Aorta (tissue), 5 donors: ENCODE data around the gene ATXN10. TPM values are rescaled to one million over a fixed set of nuclear protein-coding genes. Genes with fewer than 3 reads are reported as not detected.

Source experiments
- ATAC-seq: fragments of 200-7000 bp; cut with Tn5 transposase; one replicate; pipeline ENCODE4 v1.9.1; 2022; ENCODE audit warnings: moderate library complexity; ENCODE audit not compliant: low FRiP score
- DNase-seq, 2 donors: peaks; one replicate each; pipeline ENCODE4 v3.0.0-alpha.2; 2020
- H3K27ac ChIP-seq, 2 donors: one replicate each; pipeline ENCODE4 v1.5.1; 2013; ENCODE audit warnings: low read length in 2 of 2, mild to moderate bottlenecking in 2 of 2, moderate library complexity in 2 of 2, control low read depth in 1 of 2, inconsistent platforms in 1 of 2, low read depth in 1 of 2
- H3K27me3 ChIP-seq, 2 donors: one replicate each; pipeline ENCODE4 v1.6.1; 2013; ENCODE audit warnings: control low read depth in 1 of 2, low read length in 1 of 2, mild to moderate bottlenecking in 1 of 2, moderate library complexity in 1 of 2; ENCODE audit not compliant: insufficient read depth in 2 of 2, control insufficient read depth in 1 of 2
- H3K36me3 ChIP-seq, 2 donors: one replicate each; pipeline ENCODE4 v1.6.1; 2013; ENCODE audit warnings: control low read depth in 1 of 2, low read length in 1 of 2, mild to moderate bottlenecking in 1 of 2; ENCODE audit not compliant: insufficient read depth in 2 of 2, control insufficient read depth in 1 of 2
- H3K4me1 ChIP-seq, 2 donors: one replicate each; pipeline ENCODE4 v1.6.1; 2013; ENCODE audit warnings: low read length in 2 of 2, control low read depth in 1 of 2, mild to moderate bottlenecking in 1 of 2, moderate library complexity in 1 of 2; ENCODE audit not compliant: insufficient read depth in 2 of 2, control insufficient read depth in 1 of 2
- H3K4me3 ChIP-seq, 2 donors: one replicate each; pipeline ENCODE4 v1.5.1; 2013; ENCODE audit warnings: low read length in 2 of 2, control low read depth in 1 of 2, mild to moderate bottlenecking in 1 of 2
- H3K9me3 ChIP-seq: one replicate; pipeline ENCODE4 v1.6.1; 2013; ENCODE audit warnings: mild to moderate bottlenecking, low read length; ENCODE audit not compliant: control insufficient read depth
- WGBS, 2 donors: extraction: QIAGEN DNeasy Blood & Tissue Kit; methylation state at CpG; one replicate each; pipeline ENCODE4 v1.1.7; 2013; 5-methylcytosine and 5-hydroxymethylcytosine counted together
- intact Hi-C, 2 donors: fragments of 100-400 bp; cut with DNase I; formaldehyde crosslinking; loops; one replicate each; pipeline versions ENCODE4 v1.14.2 to v1.15.0; 2022
- polyA plus RNA-seq, 2 donors: library from polyadenylated mRNA; stranded (reverse); fragments of 200-250 nt; gene quantifications; one replicate each; pipeline ENCODE4 v1.2.3, GENCODE V29; 2013
- total RNA-seq, 2 donors: library from RNA; stranded (reverse); fragmentation: NEBNext Ultra II Directional; extraction: Animal tissue kit (Norgen Biotek cat#: 25700); gene quantifications; one replicate each; pipeline ENCODE4 v1.2.1, GENCODE V29; 2021
- donor health status: healthy with polysubstance abuse.
- donor health status: Bipolar disorder and iron deficiency.
- donor health status: DM: no; HTN: no; CAD: no.
- donor health status: DM: no; HTN: no; CAD: no.
- donor health status: DM: yes; HTN: yes; CAD: no.

Gene ATXN10
- total and polyA plus RNA-seq, 4 donors: 43.1 to 126 (median 80.8) TPM

DNA sequence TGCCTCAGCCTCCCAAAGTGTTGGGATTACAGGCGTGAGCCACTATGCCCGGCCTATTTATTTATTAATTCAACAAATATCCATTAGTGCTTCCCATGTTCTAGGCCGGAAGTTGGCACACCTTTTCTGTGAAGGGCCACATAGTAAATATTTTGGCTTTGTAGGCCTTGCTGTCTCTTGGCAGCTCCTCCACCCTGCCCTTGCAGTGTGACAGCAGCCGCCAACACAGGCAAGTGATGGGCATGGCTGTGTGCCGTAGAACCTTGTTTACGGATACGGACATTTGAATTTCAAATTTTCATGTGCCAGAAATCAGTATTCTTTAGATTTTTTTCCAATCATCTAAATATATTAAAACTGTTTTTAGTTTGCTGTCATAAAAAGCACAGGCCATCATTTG lies 165.9 kb downstream of the ATXN10 start:
- Histone ChIP-seq H3K4me3 (no peak overlapping the region), H3K4me1 (no peaks in the 10 kb centered on the region), H3K27me3 (no peaks in the 10 kb centered on the region), H3K9me3 (no peaks in the 10 kb centered on the region), H3K36me3 (peaks cover 0 to 1% of the 10 kb centered on the region in 2 donors), H3K27ac (no peak overlapping the region)
- DNase-seq (no peak), ATAC-seq (no peak)
- 93 to 94% methylated on average over 7 of the region's 7 CpGs for WGBS, 2 donors
- intact Hi-C loops: loop anchor here in 1 of 2 donors (10.0 kb wide), 1 partner anchor 193 kb away; no protein-coding TSS in a partner anchor

DNA sequence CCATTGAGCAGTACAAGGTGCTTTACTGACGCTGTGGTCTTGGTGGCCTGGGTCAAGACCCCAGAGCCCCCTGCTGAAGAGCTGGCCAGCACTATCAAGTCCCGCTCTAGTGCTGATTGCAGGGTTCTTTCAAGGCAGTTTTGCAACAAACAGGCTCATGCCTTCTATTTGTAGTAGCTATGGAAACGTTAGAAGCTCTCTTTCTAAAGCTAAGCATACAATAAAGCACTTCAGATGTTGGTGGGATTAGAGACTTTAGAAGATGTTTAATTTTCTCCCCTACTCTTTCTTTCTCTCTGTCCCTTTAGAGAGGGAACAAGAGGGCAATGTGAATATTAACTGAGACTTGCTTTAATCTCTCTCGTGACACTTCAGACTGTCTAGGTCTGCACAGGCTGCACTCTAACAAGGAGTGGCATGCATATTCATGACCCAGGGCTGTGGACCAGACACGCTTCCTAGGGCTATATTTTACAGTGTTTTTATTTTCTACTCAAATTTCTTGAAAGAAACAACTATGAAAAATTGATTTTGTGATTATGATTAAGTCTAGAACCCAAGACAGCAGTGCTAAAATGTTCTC lies 166.8 kb downstream of the ATXN10 start:
- H3K9me3 ChIP-seq: no peaks in the 10 kb centered on the region
- no peaks in the 10 kb centered on the region for H3K27me3 ChIP-seq
- no peaks in the 10 kb centered on the region for H3K4me1 ChIP-seq
- DNase-seq (no peak), ATAC-seq (no peak)
- intact Hi-C loops: loop anchor here in 1 of 2 donors (10.0 kb wide), 1 partner anchor 194 kb away; no protein-coding TSS in a partner anchor
- no peak overlapping the region for H3K4me3 ChIP-seq
- no peak overlapping the region for H3K27ac ChIP-seq
- 86 to 89% methylated on average over 5 of the region's 5 CpGs for WGBS, 2 donors
- H3K36me3 ChIP-seq: peaks cover 0 to 1% of the 10 kb centered on the region in 2 donors

- Histone ChIP-seq H3K27me3 (no peaks in the 10 kb centered on the region), H3K9me3 (no peaks in the 10 kb centered on the region), H3K4me1 (no peaks in the 10 kb centered on the region), H3K4me3 (no peak overlapping the region), H3K27ac (no peak overlapping the region), H3K36me3 (peaks cover 0 to 3% of the 10 kb centered on the region in 2 donors)
- intact Hi-C loops: no loop called here
- DNase-seq (no peak), ATAC-seq (no peak)
- 22 to 33% methylated on average over 8 of the region's 8 CpGs for WGBS, 2 donors
Measured at GRCh38 chr22:45840483-45840882, 168.8 kb downstream of the ATXN10 start.

DNA sequence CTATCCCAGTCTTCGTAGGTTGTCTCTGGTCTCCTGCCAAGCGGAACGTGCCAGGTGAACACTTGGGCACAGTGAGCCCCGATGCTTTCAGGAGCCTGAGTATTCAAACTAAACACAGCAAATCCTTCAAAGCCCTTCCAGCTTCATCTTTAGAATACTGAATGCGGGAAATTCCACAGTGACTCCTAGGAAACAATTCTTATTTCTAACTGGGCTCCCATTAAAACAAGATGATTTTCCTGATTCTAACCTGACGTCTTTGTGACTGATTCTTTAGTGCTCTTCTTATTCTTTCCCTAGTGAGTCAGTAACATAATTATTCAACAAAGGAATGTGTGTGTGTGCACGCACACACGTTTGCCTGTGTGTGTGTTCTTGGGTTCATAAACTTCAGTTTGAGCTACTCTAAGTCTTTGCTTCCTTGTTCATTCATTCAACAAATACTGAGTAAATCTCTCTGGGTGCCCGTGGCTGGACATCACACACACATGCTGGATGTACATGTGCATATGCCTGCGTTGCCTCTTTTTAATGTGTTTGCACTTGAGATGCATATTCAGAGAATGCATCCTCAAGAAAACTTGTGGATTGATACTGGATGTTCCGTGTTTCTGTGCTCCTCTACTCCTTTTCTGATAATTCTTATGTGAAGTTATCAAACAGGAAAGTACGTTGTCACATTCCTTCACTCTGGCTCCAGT lies 170.8 kb downstream of the ATXN10 start:
- no peaks in the 10 kb centered on the region for H3K27me3 ChIP-seq
- no peak overlapping the region for H3K27ac ChIP-seq
- ATAC-seq (no peak), DNase-seq (no peak)
- WGBS, 2 donors: 72 to 78% methylated on average over 12 of the region's 12 CpGs
- H3K36me3 ChIP-seq: peaks cover 0 to 3% of the 10 kb centered on the region in 2 donors
- no peaks in the 10 kb centered on the region for H3K4me1 ChIP-seq
- no peaks in the 10 kb centered on the region for H3K9me3 ChIP-seq
- no peak overlapping the region for H3K4me3 ChIP-seq
- intact Hi-C loops: no loop called here

- 76 to 78% methylated on average over 7 of the region's 7 CpGs for WGBS, 2 donors
- no peak overlapping the region for H3K27ac ChIP-seq
- H3K4me3 ChIP-seq: no peak overlapping the region
- H3K9me3 ChIP-seq: no peaks in the 10 kb centered on the region
- ATAC-seq: no peak
- intact Hi-C loops: no loop called here
- H3K4me1 ChIP-seq: no peaks in the 10 kb centered on the region
- DNase-seq: no peak
- H3K36me3 ChIP-seq: peaks cover 0 to 3% of the 10 kb centered on the region in 2 donors
- no peaks in the 10 kb centered on the region for H3K27me3 ChIP-seq
Measured at GRCh38 chr22:45843031-45843430, 171.4 kb downstream of the ATXN10 start.

DNA sequence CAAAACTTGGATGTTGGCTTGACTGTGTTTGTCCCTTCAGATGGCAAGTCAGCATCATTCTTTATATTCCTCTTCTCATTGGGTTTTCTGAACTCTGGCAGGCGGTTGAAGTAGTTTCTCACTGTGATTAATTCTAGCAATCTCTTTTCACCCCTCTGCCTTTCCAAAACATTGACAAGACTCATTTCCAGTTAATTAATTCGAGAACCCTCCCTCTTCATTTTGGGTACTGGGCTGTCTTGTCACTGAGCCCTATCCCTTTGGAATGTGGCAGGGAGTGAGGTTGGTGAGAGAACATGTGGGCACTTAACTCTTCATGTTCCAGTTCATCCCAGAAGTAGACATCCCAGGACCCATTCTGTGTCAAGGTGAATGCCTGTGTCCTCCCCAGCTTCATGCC lies 172.4 kb downstream of the ATXN10 start:
- Histone ChIP-seq H3K36me3 (peaks cover 0 to 5% of the 10 kb centered on the region in 2 donors), H3K27ac (no peak overlapping the region), H3K9me3 (no peaks in the 10 kb centered on the region), H3K4me3 (no peak overlapping the region), H3K27me3 (no peaks in the 10 kb centered on the region), H3K4me1 (no peaks in the 10 kb centered on the region)
- DNase-seq: no peak
- ATAC-seq: no peak
- WGBS, 2 donors: 61% methylated on average over 2 of the region's 2 CpGs
- intact Hi-C loops: no loop called here

DNA sequence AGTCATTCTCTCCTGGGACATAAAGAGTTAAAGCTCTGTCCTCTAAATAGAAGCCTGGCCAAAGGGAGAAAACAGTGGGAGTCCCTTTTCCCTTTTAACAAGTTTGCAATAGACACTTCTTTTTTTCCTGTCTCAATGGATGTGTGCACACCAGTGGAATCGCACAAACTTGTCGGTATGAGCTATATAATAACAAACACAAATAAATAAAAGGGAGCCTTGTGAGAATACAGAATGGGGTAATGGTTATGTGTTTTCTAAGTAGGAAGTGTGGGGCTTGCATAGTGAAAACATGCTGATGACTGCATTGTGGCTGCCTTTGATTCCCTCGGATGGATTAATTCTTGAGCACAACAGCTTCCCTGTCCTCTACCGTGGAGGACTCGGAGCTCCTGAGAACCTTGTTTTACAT lies 173.4 kb downstream of the ATXN10 start:
- Histone ChIP-seq H3K4me1 (no peaks in the 10 kb centered on the region), H3K27ac (no peak overlapping the region), H3K36me3 (peaks cover 0 to 3% of the 10 kb centered on the region in 2 donors), H3K4me3 (no peak overlapping the region), H3K27me3 (no peaks in the 10 kb centered on the region), H3K9me3 (no peaks in the 10 kb centered on the region)
- no peak for ATAC-seq
- WGBS, 2 donors: 41% methylated on average over 5 of the region's 5 CpGs
- intact Hi-C loops: no loop called here
- DNase-seq: no peak

DNA sequence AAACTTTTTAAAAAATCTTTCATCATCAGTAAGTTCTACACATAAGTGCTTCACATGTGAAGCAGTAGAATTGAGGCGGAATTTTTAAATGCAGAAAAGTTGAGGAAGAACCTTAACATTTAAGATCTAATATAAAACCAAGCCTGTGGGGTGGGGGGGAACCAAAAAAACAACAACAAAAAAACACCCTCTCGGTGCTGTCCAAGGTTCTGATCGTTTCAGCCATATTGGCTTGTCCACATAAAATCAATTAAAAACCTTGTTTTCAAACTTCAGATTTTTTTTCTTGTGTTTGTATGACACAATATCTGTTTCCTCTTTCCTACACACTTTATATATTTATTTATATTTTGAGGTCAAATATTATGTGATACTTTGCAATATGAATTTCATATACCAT lies 175.3 kb downstream of the ATXN10 start:
- DNase-seq (no peak), ATAC-seq (no peak)
- intact Hi-C loops: no loop called here
- Histone ChIP-seq H3K36me3 (peaks cover 0 to 6% of the 10 kb centered on the region in 2 donors), H3K27me3 (no peaks in the 10 kb centered on the region), H3K9me3 (peaks cover under 1% of the 10 kb centered on the region), H3K4me3 (no peak overlapping the region), H3K27ac (no peak overlapping the region), H3K4me1 (no peaks in the 10 kb centered on the region)
- 87 to 90% methylated on average over 3 of the region's 3 CpGs for WGBS, 2 donors

- no peak for DNase-seq
- Histone ChIP-seq H3K9me3 (peaks cover 4% of the 10 kb centered on the region), H3K27me3 (no peaks in the 10 kb centered on the region), H3K4me1 (no peaks in the 10 kb centered on the region), H3K4me3 (no peak overlapping the region), H3K27ac (no peak overlapping the region), H3K36me3 (peaks cover 5 to 10% of the 10 kb centered on the region in 2 donors)
- intact Hi-C loops: no loop called here
- no peak for ATAC-seq
- 97 to 98% methylated on average over 2 of the region's 2 CpGs for WGBS, 2 donors
Measured at GRCh38 chr22:45848904-45849303, 177.3 kb downstream of the ATXN10 start.
